DMS79 treated with DMSO at 0.1 percent for 48 hours (cell line): Measurements from ENCODE around the gene SHTN1.

Experiments
- DNase-seq: peaks from one replicate; lab custom pipeline; 2025; lab: John Stamatoyannopoulos, UW

Gene SHTN1

DNA sequence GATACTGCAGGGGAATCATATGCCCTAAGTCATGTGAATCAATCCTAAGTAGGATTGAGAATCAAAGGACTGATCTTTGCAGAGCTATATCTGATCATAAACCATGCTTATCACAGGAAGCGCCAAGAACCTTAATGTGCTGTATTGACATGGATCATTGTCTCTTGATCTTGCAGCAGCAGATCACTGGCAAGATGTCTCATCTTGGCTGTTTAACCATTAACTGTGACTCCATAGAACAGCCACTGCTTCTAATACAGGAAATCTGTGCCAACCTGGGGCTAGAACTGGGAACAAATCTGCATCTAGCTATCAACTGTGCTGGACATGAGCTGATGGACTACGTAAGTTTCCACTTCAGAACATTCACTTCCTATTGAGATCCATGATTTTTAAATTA is 134.0 kb downstream of the SHTN1 start:
- DNase-seq, result no peak

DNA sequence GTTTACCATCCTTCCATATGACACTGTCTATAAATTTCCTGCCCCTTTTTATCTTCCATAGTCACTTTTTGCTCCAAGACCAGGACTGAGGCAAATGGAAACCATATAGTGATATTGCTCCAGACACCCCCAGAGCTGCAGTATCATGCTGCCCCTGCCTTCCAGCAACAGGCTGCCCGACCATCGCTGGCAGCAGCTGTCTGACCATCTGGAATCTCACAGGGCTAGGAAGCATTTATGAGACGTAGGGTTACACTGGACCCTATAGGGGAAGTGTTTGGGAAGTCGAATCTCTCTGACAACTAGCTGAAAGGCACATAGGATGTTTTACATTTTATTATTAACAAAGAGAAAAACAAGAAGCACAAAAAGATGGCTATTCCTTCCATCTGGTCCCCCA is 136.3 kb downstream of the SHTN1 start:
- no peak for DNase-seq

DNA sequence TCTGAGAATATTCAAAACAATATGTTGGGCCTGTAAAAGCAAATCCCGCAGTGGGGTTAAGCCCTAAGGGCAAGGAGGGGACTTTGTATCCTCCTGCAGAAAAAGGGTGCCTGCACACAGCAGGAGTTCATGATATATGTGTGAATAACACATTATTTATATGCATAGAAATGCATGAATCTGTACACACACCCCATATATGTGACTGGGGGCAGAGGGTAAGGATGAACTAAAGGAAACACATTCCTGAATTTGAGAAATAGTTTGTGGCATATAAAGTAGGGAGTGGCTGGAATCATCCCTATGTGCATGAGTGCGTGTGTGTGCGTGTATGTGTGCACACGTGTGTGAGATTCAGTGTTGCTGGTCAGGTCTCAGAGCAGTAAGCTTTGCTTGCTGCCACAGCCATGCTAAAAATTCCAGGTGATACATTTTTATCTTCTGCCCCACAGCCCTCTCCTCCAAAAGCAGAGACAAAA is 136.8 kb downstream of the SHTN1 start:
- DNase-seq, result no peak

DNA sequence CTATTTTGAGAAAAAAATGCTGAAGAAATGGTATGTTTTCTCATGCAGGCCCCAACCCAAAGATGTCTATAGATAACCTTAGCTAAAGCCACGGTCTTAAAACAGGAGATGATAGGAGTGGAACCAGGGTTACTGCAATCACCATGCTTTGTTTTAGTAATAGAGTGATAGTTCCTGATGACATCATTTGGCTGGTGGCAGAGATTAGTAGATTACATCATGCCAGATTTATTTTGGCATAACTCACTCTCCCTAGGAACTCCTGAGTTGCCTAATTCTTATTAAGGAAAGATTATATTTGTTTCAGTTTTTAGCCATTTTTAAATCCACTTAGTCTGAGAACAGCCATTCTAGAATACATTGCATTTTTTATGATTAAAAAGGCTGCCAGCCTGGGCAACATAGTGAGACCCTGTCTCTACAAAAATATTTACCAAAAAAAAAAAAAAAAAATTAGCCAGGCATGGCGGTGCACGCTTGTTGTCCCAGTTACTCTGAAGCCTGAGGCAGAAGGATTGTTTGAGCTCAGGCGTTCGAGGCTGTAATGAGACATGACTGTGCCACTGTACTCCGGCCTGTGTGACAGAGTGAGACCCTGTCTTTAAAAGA is 137.9 kb downstream of the SHTN1 start:
- DNase-seq, result no peak

DNA sequence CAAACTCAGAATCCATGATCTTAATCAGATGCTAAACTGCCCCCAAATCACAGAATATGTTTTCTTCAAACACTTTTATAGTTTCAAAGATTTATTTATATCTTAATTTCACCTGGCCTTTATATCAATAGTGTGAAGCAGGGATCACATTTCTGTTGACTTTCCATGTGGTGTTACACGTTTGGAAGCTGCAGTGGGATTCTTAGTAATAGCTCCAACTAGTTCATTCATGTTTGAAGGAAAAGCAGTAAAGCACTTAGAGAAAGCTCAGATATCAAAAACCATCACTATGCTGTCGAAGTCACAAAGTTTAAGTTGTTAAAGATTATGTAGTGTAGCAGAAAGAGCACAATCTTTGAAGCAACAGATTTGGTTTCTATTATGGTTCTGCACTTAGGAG is 138.9 kb downstream of the SHTN1 start:
- no peak for DNase-seq

DNA sequence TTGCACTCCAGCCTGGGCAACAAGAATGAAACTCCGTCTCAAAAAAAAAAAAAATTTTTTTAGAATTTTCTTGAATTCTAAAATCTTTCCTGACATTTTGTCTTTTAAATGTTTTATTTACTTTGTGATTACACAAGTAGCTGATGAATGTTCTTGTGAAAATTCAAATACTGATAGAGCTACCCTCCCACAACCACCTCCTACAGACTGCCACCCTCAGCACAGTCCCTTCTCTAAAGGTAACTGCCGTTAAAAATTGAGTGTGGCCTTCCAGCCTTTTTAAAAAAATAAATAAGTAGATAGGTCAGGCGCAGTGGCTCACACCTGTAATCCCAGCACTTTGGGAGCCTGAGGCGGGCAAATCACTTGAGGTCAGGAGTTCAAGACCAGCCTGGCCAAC is 140.6 kb downstream of the SHTN1 start:
- DNase-seq, result no peak

DNA sequence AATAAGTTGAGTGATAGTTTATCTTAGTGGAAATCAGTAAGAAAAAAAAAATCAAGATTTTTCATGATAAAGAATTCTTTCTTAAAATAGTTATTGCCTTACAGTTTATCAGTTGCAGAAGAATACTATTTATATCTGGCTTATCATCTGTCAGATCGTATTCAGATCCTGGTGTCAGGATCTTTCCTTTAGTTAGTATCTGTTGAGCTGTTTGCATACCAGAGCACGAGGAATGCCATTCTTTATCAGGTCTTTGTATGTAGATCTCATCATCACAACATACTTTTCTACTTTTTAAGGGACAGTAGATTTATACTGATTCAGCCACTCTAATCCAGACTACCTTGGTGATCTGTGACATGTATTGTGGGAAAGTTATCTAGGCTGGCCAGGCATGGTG is 143.2 kb downstream of the SHTN1 start:
- DNase-seq, result no peak

DNA sequence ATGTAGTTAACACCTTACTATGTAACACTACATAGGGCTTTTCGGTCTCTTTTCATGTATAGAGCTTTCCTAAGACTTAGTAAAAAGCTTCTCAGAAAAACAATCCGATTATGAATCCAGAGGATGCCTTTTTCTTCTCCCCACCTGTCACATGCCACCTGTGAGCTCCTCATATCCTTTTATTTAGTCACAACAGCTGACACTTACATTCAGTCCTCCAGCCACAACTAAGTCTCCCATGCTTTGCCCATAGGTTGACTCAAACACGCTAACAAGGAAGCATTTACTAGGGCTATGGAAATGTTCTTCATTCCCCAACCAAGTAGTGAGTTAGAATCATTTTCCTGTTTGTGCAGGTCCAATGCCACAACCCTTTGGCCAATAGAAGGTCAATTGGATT is 147.8 kb downstream of the SHTN1 start:
- DNase-seq, result no peak

DNA sequence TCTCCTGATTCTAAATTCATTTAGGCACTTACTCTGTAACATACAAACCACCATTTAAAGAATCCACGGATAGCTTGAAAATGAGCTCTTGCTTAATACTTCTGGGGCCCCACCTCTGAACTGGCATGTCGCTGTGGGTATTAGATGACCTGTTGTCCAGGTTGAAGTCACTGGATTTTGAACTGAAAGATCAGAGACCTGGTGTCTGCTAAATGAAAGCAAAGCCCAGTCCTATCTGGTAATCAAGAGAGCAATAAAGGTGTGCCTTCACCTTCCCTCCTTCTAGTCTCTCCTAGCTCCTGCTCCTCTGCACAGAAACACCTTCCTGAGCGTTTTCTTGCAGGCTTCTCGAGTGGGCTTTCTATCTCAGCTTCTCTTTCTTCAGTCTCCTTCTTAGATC is 151.3 kb downstream of the SHTN1 start:
- DNase-seq, result no peak

DNA sequence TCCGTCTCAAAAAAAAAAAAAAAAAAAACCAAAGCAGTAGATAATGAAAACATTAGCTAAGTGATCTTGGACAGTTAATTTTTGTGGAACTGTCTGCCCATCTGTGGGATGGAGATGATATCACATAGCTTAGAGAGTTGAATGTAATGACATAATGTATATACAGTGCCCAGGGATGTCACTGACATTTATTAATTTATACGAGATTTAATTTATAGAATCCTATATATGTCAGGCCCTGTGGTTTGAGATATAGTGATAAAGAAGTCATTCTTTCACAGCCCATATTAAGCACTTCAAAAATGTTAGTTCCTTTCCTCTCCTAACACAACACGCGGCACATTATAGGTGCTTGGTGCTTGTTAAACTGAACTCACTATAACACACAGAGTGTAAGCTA is 151.7 kb downstream of the SHTN1 start:
- DNase-seq, result no peak

DNA sequence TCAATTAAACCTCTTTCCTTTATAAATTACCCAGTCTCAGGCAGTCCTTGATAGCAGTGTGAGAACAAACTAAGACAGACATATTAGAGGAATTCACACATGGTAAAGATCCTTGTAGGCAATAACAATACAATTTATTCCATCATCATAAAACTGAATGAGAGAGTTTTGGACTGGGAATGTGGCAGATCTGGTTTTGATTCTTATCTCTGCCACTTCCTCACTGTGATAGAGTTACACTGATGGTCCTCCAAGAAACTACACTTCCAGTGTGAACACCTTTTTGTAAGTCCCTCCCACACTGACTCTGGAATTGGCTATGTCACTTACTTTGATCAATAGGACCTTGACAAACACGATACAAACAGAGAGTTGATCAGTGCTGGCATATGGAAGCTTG is 152.7 kb downstream of the SHTN1 start:
- no peak for DNase-seq

DNA sequence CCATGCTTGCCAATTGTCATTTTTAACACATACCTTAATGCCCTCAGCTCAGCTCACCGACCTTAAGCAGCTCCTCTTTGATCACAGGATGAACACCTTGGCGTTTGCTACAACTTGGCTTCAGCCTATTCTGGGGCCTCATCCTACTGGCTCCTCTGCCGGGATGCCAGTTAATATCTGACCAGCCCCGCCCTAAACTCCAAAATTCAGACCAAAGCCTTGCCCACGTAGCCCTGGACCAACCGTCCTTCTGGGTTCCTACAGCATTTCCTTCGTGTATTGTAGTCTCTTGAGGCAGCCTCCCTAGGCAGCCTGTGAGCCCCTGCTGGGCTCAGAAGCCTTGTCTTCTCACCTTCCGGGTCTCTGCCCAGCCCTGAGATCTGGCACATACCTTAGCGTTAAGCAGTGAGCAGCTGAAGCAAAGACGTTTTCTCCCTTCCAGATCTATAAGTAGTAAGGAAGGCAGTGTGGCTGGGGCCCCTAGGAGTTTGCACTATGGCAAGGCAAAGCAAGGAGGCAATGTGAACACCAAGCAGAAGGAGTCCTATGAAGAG is 154.9 kb downstream of the SHTN1 start:
- DNase-seq, result no peak

DNA sequence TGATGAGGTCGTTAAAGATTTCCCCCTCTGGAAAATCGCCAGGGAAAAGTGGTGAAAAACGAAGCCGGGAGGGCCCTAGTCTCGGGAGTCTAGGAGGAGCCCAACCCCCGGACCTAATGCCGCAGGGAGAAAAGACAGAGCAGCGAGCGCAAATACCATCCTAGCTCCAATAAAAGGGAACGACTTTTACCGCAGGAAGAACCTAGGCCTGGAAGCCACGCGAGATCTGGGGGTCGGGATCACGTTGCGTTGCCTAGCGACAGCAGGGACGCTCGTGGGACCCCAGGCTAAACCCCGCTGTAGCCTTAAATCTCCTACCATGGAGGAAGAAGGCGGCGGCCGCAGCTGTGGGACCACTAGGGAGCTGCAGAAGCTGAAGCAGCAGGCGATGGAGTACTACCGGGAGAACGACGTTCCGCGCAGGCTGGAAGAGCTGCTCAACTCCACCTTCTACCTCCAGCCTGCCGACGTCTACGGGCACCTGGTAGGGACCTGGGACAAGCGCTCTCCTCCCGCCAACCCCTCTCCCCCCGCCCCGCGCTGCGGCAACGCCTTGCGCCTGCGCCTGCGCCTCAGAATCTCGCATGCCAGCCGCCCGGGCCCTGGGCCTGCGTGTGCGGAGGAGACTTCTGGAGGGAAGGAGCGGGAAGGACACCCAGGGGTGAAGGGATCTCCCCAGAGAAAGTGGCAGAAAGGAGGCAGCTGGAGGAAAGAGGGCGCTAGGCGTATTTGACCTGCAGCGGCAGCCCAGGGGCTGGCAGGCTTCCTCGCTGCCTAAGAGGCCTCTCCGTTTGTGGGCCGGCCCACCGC is 155.5 kb downstream of the SHTN1 start, which contains the start of gene ENO4:
Gene ENO4 (plus strand): TSS at position 252 of the 810 bp plus-strand sequence. CDS start 68 bp downstream, at position 320.
- peak; percentile 70 for DNase-seq

DNA sequence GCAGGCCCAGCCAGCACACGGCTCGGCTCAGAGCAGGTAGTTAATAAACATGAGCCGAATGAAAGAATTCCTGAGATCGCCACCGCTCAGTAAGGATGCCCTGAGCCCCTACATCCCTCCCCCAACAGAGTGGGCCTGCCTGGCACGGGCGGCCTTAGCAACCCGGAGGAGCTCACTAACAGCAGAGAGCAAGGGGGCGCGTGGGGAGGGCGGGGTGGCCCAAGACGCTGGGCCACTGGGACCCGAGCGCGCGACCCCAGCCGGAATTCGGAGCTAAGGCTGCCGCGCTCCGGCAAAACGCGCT is 156.1 kb downstream of the SHTN1 start:
- no peak for DNase-seq

DNA sequence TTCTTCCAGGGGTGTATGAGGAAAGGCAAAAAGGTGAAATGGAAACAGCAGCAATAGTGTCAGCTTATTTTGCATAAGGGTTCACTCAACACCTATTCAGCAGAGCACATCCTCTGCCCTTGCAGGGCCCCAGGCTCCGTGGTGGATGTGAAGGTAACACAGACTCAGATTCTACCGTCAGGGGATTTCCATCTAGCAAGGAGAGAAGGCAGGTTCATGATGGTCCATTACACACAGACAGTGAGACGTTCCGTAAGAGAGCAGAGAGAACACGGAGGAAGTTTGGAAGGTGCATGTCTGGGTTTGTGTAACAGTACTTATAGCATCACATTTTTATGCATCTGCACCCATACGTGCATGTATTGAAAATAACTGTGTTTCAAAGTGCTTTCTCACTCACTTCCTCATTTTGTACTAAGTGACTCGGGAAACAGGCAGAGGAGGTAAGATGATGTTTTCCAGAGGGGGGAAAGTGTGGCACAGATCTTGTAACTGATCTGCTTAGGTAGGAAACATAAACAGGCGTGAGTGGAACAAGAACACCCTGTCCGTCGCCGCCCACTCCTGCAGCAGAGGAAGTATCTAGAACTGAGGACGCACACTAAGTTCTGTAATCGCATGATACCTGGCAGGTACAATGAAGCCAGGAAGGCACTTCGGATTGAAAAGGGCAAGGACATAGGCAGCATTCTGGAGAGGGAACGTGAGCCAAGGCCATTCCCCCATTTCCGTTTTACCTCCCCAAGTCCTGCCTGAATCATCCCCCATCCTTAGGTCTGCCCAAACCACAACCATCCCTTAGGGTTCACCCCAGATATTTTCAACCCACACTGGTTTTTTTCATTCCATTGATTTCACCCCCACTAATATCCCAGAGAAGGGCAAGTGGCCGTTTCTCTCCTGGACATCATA is 156.7 kb downstream of the SHTN1 start:
- DNase-seq, result peak; percentile 7

DNA sequence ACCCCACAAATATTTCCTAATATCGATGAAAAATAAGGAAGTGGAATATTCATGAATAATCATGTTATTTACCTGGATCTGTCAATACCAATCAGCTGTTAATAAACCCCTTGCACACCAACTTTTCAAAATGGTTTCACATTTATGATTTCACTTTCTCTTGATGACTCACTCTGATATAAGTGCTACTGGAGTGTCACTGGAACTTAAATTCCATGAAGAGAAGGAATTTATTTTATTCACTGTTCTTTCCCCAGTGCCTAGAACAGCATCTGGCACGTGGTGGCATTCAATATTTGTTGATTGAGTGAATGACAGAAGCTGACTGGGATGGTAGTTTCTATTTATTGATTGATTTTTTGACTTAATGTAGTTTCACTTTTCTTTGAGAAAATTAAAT is 159.2 kb downstream of the SHTN1 start:
- DNase-seq, result no peak

DNA sequence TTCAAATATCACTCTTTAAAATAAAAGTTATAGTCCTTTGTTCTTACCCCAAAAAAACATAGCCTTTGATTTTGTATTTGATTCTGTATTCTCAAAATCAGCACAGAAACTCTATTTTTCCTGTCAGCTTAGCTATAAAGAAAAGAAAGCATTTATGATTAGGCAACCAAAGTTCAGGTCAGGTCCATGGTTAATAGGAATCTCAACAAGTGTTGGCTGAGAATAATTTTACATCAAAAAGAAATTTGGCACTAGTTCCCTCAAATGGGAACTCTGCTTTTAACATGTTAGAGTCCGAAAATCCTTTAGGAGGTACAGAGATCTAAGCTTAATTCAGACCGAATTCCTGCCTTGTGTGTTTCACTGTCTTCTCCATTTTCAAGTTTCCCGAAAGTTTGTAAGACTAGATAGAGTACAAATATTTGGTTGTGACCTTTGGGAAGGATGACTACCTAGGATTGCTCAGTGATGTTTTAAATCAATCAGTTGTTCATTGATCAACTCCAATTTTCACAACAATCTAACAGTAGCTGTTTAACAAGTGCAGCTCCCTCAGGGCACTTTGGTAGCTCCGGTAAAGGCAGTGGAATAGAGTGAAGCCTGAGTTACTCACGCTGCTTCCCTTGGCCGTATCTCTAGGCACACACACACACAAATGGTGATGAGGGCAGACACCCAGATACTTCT is 164.5 kb downstream of the SHTN1 start:
- DNase-seq, result no peak

DNA sequence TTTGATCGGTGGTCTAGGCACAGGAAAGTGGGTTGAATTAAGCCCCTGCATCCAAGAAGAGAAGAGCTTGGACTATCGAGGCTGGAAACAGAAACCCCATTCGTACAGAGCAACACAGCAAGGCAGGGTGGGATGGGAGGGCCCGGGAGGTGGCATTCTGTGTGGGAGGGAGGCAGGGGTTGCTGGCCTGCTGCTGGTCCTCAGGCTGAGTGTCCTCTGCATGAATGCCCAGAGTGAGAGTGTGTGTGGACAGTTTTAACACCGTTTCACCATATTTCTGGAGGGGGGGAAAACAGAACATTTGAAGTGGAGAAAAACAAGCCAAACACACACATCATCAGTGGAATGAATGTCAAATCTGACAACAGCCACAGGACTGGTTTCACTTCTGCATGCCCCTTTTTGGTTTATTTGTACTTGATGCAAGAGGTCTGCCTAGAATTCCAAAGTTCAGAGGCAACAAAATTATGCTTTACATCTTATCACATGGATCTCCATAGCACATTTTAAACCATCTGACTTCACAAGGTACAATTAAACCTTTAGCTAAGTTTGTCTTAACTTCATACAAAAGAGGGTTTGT is 166.8 kb downstream of the SHTN1 start:
- no peak for DNase-seq

DNA sequence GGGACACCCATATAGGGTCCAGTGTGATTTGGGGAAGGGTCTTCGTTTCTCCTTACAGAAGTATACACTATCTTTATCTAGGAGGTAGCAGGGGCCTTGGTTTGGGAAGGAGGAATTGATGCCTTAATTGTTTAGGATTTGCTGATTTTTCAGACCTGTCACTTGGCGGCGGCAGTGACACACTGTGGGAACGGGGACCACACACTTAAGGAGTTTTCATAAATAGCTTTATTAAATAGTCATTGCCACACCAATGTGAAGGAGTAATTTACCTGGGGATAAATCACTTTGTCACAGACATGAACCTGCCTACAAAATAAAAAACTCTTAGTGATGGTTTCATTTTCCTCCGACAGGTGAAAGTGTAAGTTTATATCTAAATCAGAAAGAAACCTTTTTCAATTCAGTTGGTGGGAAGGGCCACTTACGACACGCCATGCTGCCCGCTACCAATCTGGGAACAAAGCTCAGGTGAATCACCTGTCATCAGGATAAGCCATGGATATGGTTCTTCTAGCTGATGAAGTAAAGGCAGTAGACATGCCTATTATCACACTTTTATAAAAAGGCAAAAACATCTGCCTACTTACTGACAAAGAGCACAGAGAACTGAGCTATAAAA is 168.0 kb downstream of the SHTN1 start:
- no peak for DNase-seq

DNA sequence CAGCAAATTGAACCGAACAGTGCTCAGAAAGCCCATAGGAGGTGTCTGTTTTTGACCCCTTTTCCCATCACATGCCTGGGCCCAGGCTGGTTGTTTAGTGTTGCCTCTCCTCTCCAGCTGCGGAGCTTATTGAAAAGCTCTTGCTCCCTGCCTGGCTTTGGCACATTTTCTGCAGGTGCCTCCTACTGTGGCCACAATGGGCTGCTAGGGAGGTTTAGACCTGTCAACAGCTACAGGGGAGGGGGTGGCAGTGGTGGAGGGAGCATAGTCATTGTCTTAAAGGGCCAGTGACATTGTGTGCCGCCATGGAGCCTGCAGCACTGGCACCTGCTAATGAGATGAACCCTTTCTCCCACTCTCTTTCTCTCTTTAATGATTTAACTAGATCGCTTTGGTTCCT is 168.9 kb downstream of the SHTN1 start:
- no peak for DNase-seq

DNA sequence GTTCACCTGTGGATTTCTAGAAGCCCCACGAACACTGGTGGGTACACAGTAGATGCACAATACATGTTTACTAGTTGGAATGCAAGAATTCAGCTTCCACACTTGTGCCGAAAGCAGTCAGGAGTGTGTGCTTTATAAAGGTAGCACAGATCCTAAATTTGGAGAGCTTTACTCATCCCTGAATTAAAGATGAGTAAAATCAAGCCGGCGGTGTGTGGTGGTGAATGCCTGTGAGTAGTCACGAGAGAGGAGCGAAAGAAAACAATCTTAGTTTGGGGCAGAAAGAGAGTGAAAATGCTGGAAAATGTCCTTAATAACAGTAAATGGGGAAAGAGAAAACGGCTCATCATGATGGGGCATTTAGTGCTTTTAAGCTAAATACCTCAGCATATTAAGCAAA is 169.3 kb downstream of the SHTN1 start:
- no peak for DNase-seq
